Urothelium cell line (cell line): ENCODE measurements around the gene COASY.
"Not testable (repeated sequence)": the region's sequence is repeated elsewhere in the genome, so short reads cannot be mapped to it uniquely, and the experiment has no call there.

Experiments used
- DNase-seq: peaks from one replicate; pipeline ENCODE4 v3.0.0; 2011; ENCODE audit warnings: low spot score, mixed read lengths
- FAIRE-seq: peaks from 2 replicates; lab custom pipeline; 2011; peaks lifted over from hg19 to GRCh38; lab: Jason Lieb, UNC

The COASY gene

DNA sequence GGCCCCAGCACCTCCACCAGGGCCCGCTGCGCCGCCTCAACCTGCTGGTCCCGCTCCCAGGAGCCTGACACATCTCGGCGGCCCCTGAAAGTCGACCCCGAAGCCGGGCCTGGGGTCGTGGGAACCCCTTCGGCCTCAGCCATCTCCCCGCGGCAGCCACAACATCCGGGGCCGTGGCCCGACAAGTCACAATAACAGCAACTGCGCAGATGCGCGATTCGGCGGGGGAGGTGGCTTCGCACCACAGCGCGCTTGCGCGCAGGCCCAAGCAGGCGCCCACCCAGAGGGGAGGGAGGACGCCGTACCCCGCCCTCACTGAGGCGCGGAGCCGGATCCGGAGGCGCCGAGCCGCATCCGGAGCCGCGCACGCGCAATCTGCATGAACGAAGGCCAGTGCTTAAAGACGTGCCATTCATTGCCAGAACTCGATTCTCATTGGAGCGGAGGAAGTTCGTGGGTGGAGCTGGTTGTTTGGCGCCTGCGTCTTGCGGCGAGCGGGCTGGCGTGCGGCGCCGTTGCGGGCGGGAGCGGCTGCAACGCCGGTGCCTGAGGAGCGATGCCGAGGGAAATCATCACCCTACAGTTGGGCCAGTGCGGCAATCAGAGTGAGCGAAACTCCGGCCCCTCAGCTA is 47.4 kb downstream of the COASY start, which contains the start of the genes RETREG3 and TUBG1:
TSS of gene RETREG3 (minus strand) at position 193 of the 632 bp plus-strand sequence. CDS start at position 143, 50 bp downstream.
TSS of gene TUBG1 (plus strand) at position 502 of the 632 bp plus-strand sequence. CDS start at position 557, 55 bp downstream.
- DNase-seq: peak; percentile 100
- peak; percentile 92 for FAIRE-seq

DNA sequence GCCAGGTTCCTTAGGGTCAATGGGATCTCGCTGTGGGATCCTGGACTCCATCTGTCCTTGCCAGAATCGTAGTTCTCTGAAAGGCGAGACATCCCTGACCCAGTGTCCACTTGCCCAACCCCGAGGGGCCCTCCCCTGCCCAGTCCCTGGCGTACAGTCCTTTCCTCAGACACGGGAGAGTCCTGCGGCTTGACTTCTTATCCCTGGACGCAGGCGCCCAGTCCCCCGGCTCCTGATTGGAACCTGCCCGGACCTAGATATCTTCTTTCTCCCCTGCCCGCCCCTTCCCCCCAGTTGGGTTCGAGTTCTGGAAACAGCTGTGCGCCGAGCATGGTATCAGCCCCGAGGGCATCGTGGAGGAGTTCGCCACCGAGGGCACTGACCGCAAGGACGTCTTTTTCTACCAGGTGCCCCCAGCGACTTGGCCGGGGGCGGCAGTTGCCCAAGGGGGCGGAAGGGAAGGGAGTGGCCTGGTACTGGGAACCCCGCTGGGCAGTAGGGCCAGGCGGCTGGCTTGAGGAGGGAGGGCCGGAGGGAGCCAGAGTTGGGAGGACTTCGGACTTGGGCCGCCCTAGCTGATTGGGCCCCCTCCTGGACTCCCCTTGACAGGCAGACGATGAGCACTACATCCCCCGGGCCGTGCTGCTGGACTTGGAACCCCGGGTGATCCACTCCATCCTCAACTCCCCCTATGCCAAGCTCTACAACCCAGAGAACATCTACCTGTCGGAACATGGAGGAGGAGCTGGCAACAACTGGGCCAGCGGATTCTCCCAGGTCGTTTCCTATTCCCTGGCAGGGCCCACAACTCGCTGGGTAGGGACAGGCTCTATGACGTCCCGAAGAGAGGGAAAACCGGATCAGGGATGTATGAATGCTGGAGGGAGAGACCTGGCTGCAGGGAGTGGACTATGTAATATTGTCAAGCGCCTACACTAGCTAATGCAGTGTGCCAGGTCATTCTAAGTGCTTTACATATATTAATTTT is 48.2 kb downstream of the COASY start:
- not testable (repeated sequence) for DNase-seq
- peak; percentile 69 for FAIRE-seq

GRCh38 chr17:42612013-42612412 is 50.1 kb downstream of the COASY start:
- FAIRE-seq: no peak
- no peak for DNase-seq

DNA sequence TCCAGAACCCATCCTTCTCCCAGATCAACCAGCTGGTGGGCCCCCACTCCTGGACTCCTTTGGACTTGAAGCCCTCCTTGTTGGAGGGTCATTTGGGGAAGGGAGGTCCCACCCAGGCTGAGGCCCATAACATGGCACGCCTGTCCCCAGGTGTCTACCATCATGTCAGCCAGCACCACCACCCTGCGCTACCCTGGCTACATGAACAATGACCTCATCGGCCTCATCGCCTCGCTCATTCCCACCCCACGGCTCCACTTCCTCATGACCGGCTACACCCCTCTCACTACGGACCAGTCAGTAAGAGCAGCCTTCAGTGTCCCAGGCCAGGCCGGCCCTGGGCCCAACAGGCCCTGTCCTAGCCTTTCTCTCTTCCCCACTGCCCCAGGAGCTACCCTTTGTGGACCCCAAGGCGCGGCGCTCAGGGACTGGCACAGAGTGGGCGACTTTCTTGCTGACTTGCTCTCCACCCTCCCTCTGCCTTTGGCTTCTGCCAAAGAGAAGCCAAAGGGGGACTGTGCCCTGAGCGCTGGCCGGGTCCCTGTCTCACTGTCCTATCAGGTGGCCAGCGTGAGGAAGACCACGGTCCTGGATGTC is 51.8 kb downstream of the COASY start:
- no peak for DNase-seq
- FAIRE-seq: no peak
